ENCODE data around the gene PTGIR.
A peak's percentile ranks its signal among the peaks of the same experiment; 100 is the strongest.

PTGIR gene

DNA sequence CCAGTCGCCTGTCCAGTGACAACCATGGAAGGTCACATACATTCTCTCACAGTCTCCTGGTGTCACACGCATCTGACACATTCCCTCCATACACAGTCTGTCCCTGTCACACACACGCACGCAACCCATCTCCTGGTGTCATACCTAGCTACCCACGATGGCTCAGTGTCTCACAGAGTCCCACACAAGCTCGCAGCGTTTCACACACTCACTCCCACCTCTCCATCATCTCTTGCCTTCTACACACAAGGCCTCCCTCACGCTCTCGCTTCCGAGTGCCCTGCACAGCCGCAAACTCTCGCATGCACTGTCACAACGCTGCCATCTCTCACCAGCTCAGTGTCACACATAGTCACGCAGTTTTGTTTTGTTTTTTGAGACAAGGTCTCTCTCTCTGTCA lies 12.3 kb upstream of the PTGIR start:
- DNase-seq (ENCODE audit: low read depth) = no peak
- TF ChIP-seq, protein P1, sequence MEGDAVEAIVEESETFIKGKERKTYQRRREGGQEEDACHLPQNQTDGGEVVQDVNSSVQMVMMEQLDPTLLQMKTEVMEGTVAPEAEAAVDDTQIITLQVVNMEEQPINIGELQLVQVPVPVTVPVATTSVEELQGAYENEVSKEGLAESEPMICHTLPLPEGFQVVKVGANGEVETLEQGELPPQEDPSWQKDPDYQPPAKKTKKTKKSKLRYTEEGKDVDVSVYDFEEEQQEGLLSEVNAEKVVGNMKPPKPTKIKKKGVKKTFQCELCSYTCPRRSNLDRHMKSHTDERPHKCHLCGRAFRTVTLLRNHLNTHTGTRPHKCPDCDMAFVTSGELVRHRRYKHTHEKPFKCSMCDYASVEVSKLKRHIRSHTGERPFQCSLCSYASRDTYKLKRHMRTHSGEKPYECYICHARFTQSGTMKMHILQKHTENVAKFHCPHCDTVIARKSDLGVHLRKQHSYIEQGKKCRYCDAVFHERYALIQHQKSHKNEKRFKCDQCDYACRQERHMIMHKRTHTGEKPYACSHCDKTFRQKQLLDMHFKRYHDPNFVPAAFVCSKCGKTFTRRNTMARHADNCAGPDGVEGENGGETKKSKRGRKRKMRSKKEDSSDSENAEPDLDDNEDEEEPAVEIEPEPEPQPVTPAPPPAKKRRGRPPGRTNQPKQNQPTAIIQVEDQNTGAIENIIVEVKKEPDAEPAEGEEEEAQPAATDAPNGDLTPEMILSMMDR (IDR thresholded peaks at IDR 0.05; ENCODE audit: insufficient read depth, low read depth, low read length, missing control alignments) = no peak
- H3K4me3 ChIP-seq (ENCODE audit: low read depth, low read length) = no peak overlapping the region

DNA sequence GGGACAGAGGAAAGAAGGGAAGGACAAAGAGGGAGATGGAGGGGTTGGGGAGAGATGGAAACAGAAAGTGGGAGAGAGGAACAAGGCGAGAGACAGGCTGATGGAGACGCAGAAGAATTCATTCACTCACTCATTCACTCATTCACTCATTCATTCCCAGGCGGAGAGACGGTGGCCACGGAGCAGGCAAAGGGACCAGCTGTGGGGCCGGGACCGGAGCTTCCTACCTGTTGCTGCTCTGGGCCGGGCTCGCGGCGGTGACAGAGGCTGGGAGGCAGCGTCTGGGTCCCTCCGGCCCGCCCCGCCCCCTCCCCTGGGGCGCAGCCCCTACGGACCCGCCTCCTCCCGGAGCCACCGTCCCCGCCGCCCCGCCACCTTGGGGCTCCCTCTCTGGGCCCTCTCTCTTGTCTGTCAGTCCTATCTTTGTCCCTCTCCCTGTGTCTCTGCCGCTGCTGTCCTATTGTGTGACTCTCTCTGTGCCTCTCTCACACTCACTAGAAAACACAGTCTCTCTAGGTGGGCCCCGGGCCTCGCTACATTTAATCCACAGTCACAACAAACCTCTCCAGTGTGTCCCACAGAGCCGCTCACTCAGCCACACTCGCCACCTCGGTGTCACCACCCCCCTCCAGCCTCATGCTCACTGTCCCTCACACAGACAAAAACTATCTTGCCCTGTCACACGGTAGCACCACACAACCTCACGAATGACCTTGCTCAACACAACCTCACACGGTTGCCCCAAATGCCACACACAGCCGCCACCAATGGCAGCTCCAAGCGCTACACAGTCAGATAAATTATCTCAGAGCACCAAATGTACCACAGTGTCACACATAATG lies 11.3 kb upstream of the PTGIR start, which contains the start of gene GNG8:
Gene GNG8, minus strand, starts transcription at position 283 of the 842 bp plus-strand sequence. CDS start 1,520 bp downstream, outside the sequence.
- no peak within 1 kb of the TSS for H3K4me3 ChIP-seq (ENCODE audit: low read depth, low read length)
- TF ChIP-seq, protein P1 (IDR thresholded peaks at IDR 0.05; ENCODE audit: insufficient read depth, low read depth, low read length, missing control alignments) = no peak
- no peak for DNase-seq (ENCODE audit: low read depth)

DNA sequence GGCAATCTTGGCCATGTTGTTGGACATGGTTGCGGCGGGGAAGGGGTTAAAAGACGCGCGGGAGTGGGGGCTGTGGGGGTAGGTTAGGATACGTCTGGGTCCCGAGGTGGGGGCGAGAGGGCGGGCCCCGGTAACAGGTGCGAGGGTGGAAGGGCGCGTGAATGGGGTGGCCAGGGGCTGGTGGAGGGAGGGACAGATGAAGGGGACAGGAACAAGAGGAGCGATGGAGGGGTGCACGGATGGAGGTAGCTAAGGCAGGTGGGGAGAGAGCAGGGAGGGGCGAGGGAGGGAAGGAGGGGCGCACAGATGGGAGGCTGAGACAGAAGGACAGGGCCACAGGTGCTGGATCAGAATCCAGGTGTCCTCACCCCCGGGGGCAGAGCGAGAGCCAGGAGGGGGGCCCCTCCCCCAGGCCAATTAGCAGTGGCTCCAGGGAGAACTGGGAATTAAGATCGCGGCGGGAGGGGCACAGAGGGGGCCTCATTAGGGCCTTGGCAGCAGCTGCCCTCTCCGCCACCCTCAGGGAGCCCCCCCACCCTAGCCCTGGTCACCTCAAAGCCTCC lies 9.8 kb upstream of the PTGIR start:
- no peak for DNase-seq (ENCODE audit: low read depth)
- TF ChIP-seq, protein P1 (IDR thresholded peaks at IDR 0.05; ENCODE audit: insufficient read depth, low read depth, low read length, missing control alignments) = no peak
- peak overlapping the region; percentile 37 for H3K4me3 ChIP-seq (ENCODE audit: low read depth, low read length)

DNA sequence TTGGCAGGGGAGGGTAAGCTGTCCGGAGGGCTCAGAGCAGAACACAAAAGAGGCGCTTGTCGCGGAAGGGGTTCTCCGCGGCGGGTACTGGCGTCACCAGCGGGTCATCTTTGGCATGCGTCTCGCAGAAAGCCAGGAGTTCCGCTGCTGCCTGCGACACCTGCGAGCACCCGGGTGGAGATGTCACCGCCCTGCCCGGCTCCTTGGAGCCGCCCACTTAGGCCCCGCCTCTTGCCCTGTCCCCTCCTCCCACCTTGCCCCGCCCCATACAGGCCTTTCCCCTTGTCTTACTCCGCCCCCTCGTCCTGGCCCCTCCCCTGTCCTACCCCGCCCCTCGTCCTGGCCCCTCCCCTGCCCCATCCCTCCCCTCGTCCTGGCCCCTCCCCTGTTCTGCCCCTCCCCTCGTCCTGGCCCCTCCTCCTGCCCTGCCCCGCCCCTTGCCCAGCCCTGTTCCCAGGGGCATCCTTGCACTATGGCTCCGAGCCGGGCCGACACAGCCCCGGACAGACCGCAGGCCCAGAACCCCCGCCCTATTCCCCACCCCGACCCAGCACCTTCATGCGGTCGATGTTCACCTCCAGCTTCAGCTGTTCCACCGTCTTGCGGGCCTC lies 9.3 kb upstream of the PTGIR start:
- TF ChIP-seq, protein P1 (IDR thresholded peaks at IDR 0.05; ENCODE audit: insufficient read depth, low read depth, low read length, missing control alignments) = no peak
- H3K4me3 ChIP-seq (ENCODE audit: low read depth, low read length) = peak overlapping the region; percentile 37
- peak; percentile 96 for DNase-seq (ENCODE audit: low read depth)

DNA sequence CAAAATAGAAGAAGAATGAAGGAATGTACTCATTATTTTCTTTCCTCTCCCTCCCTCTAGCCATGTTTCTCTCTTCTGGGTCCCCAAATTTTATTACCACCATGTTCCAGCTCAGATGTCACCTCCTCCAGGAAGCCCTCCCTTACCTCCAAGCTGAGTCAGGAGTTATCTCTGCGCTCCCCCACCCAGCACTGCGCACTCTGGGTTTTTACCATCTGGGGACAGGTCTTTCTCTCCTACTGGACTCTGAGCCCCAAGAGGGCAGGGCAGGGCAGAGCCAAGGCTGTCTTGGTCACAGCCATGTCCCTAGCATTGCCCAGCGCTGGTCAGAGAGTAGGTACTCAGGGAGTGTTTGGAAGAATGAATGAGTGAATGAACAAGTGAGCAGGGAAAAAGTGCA lies 8.2 kb upstream of the PTGIR start:
- DNase-seq (ENCODE audit: low read depth) = no peak
- no peak overlapping the region for H3K4me3 ChIP-seq (ENCODE audit: low read depth, low read length)
- TF ChIP-seq, protein P1 (IDR thresholded peaks at IDR 0.05; ENCODE audit: insufficient read depth, low read depth, low read length, missing control alignments) = no peak

DNA sequence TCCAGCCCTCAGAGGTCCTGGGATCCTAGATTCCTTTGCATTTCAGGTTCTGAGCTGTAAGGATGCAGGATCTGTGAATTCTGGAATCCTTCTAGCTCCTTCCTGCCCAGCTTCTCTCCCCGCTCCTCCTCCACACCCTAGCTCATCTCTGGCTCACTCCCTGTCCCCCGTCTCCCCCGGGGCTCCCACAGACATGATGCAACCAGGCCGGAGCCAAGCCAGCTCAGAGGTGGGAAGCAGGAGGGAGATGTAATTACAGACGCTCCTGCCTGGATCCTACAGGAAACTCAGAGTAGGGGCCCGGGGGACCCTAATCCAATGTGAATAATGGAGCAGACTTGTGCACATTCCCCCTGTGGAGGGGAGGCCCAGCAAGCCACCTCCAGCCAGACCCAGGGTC lies 6.6 kb upstream of the PTGIR start:
- H3K4me3 ChIP-seq (ENCODE audit: low read depth, low read length) = no peak overlapping the region
- TF ChIP-seq, protein P1 (IDR thresholded peaks at IDR 0.05; ENCODE audit: insufficient read depth, low read depth, low read length, missing control alignments) = no peak
- DNase-seq (ENCODE audit: low read depth) = no peak

Data from GM12865 (cell line).